MG63 (cell line): ENCODE results near the gene GCSAML. TPM values are rescaled to one million over a fixed set of nuclear protein-coding genes. Genes with fewer than 3 reads are reported as not detected.

ENCODE experiments used
- DNase-seq: peaks from one replicate; pipeline ENCODE4 v3.0.0-alpha.2; 2020
- H3K27me3 ChIP-seq: fragments of 250-450 bp; sonication (Bioruptor Pico); 2 replicates; pipeline ENCODE4 v1.5.1; 2020; ENCODE audit warnings: mild to moderate bottlenecking, moderate library complexity
- H3K36me3 ChIP-seq: fragments of 250-450 bp; sonication (Bioruptor Pico); 2 replicates; pipeline ENCODE4 v1.5.1; 2020; ENCODE audit warnings: mild to moderate bottlenecking, moderate library complexity
- H3K4me3 ChIP-seq: fragments of 250-450 bp; sonication (Bioruptor Pico); 2 replicates; pipeline ENCODE4 v1.5.1; 2020; ENCODE audit warnings: mild to moderate bottlenecking, moderate library complexity
- H3K9me3 ChIP-seq: fragments of 250-450 bp; sonication (Bioruptor Pico); 2 replicates; pipeline ENCODE4 v1.5.1; 2020; ENCODE audit warnings: mild to moderate bottlenecking, moderate library complexity
- total RNA-seq: library from RNA; depleted of rRNA; stranded (reverse); fragments of >200 nt; shearing (Covaris generic); gene quantifications from 2 replicates; pipeline ENCODE4 v1.2.3, GENCODE V29; 2014; ENCODE audit warnings: low replicate concordance; rRNA removed

GCSAML gene
- total RNA-seq, 1 experiment from 2014 or later, result not detected

- Histone ChIP-seq H3K36me3 (no peaks in the 10 kb centered on the region), H3K27me3 (no peaks in the 10 kb centered on the region), H3K4me3 (no peak overlapping the region), H3K9me3 (no peaks in the 10 kb centered on the region)
- no peak for DNase-seq
Measured at GRCh38 chr1:247551721-247552120, 2.8 kb downstream of the GCSAML start.

- DNase-seq, result no peak
- Histone ChIP-seq H3K9me3 (no peaks in the 10 kb centered on the region), H3K27me3 (no peaks in the 10 kb centered on the region), H3K36me3 (no peaks in the 10 kb centered on the region), H3K4me3 (no peak overlapping the region)
Measured at GRCh38 chr1:247552231-247552630, 3.3 kb downstream of the GCSAML start.

- Histone ChIP-seq H3K27me3 (no peaks in the 10 kb centered on the region), H3K9me3 (no peaks in the 10 kb centered on the region), H3K4me3 (no peak overlapping the region), H3K36me3 (no peaks in the 10 kb centered on the region)
- no peak for DNase-seq
Measured at GRCh38 chr1:247557926-247558674, 9.2 kb downstream of the GCSAML start.

- DNase-seq, result no peak
- no peak overlapping the region for H3K4me3 ChIP-seq
- H3K27me3 ChIP-seq, result no peaks in the 10 kb centered on the region
- no peaks in the 10 kb centered on the region for H3K9me3 ChIP-seq
- no peaks in the 10 kb centered on the region for H3K36me3 ChIP-seq
Measured at GRCh38 chr1:247561711-247562110, 12.8 kb downstream of the GCSAML start.

- no peak for DNase-seq
- H3K4me3 ChIP-seq, result no peak overlapping the region
- no peaks in the 10 kb centered on the region for H3K27me3 ChIP-seq
- H3K36me3 ChIP-seq, result no peaks in the 10 kb centered on the region
- no peaks in the 10 kb centered on the region for H3K9me3 ChIP-seq
Measured at GRCh38 chr1:247562198-247562597, 13.3 kb downstream of the GCSAML start.

GRCh38 chr1:247574236-247574635 lies 25.3 kb downstream of the GCSAML start:
- Histone ChIP-seq H3K9me3 (no peaks in the 10 kb centered on the region), H3K36me3 (no peaks in the 10 kb centered on the region), H3K27me3 (no peaks in the 10 kb centered on the region), H3K4me3 (no peak overlapping the region)
- DNase-seq, result no peak

GRCh38 chr1:247574664-247575063 lies 25.7 kb downstream of the GCSAML start:
- Histone ChIP-seq H3K4me3 (no peak overlapping the region), H3K9me3 (no peaks in the 10 kb centered on the region), H3K27me3 (no peaks in the 10 kb centered on the region), H3K36me3 (no peaks in the 10 kb centered on the region)
- no peak for DNase-seq

- H3K9me3 ChIP-seq, result no peaks in the 10 kb centered on the region
- no peak for DNase-seq
- H3K27me3 ChIP-seq, result no peaks in the 10 kb centered on the region
- no peaks in the 10 kb centered on the region for H3K36me3 ChIP-seq
- no peak overlapping the region for H3K4me3 ChIP-seq
Measured at GRCh38 chr1:247576514-247576913, 27.6 kb downstream of the GCSAML start.

- no peak overlapping the region for H3K4me3 ChIP-seq
- DNase-seq, result no peak
- no peaks in the 10 kb centered on the region for H3K27me3 ChIP-seq
- H3K9me3 ChIP-seq, result no peaks in the 10 kb centered on the region
- no peaks in the 10 kb centered on the region for H3K36me3 ChIP-seq
Measured at GRCh38 chr1:247578946-247579460, 30.1 kb downstream of the GCSAML start.

GRCh38 chr1:247588060-247588459 lies 39.1 kb downstream of the GCSAML start, which contains the start of gene OR2G2:
Gene OR2G2, plus strand, starts transcription at chr1:247588360. Its CDS starts 0 bp downstream, at chr1:247588360.
- Histone ChIP-seq H3K27me3 (no peaks in the 10 kb centered on the region), H3K36me3 (no peaks in the 10 kb centered on the region), H3K4me3 (no peak within 1 kb of the TSS), H3K9me3 (no peaks in the 10 kb centered on the region)
- no peak for DNase-seq

- no peak for DNase-seq
- H3K36me3 ChIP-seq, result no peaks in the 10 kb centered on the region
- H3K9me3 ChIP-seq, result no peaks in the 10 kb centered on the region
- no peak within 1 kb of the TSS for H3K4me3 ChIP-seq
- H3K27me3 ChIP-seq, result no peaks in the 10 kb centered on the region
Measured at GRCh38 chr1:247605286-247605685, 56.4 kb downstream of the GCSAML start, which contains the start of gene OR2G3. Gene OR2G3, plus strand, starts transcription at chr1:247605586. Its CDS starts 0 bp downstream, at chr1:247605586.

GRCh38 chr1:247613405-247613804 lies 64.5 kb downstream of the GCSAML start:
- Histone ChIP-seq H3K36me3 (no peaks in the 10 kb centered on the region), H3K4me3 (no peak overlapping the region), H3K9me3 (no peaks in the 10 kb centered on the region), H3K27me3 (no peaks in the 10 kb centered on the region)
- no peak for DNase-seq

GRCh38 chr1:247614625-247615024 lies 65.7 kb downstream of the GCSAML start:
- H3K27me3 ChIP-seq, result no peaks in the 10 kb centered on the region
- H3K9me3 ChIP-seq, result no peaks in the 10 kb centered on the region
- no peak for DNase-seq
- H3K4me3 ChIP-seq, result no peak overlapping the region
- no peaks in the 10 kb centered on the region for H3K36me3 ChIP-seq

Other genes starting within 250 kb of the GCSAML start
- gene ZNF496, start 217.3 kb upstream of the GCSAML start, total RNA-seq, result 35.9 and 42.5 TPM in 2 replicates
- gene NLRP3, start 133.0 kb upstream of the GCSAML start, total RNA-seq, result 0.23 TPM in 1 of 2 replicates, not detected in the other
- not detected in 2 replicates for gene OR2B11, start 91.0 kb upstream of the GCSAML start, total RNA-seq
- not detected in 2 replicates for gene OR2C3, start 12.7 kb upstream of the GCSAML start, total RNA-seq
- not detected in 2 replicates for gene OR2G2, start 39.2 kb downstream of the GCSAML start, total RNA-seq
- not detected in 2 replicates for gene OR2G3, start 56.5 kb downstream of the GCSAML start, total RNA-seq
- not detected in 2 replicates for gene OR13G1, start 130.6 kb downstream of the GCSAML start, total RNA-seq
- gene OR6F1, start 167.5 kb downstream of the GCSAML start, total RNA-seq, result not detected in 2 replicates
- not detected in 2 replicates for gene OR14K1, start 189.5 kb downstream of the GCSAML start, total RNA-seq
- not detected in 2 replicates for gene OR14A2, start 199.0 kb downstream of the GCSAML start, total RNA-seq
- not detected in 2 replicates for gene OR1C1, start 211.4 kb downstream of the GCSAML start, total RNA-seq